ENCODE data around the gene INTS4. TPM values are rescaled to one million over a fixed set of nuclear protein-coding genes. Genes with fewer than 3 reads are reported as not detected.
A peak's percentile ranks its signal among the peaks of the same experiment; 100 is the strongest.
"Not testable (repeated sequence)": the region's sequence is repeated elsewhere in the genome, so short reads cannot be mapped to it uniquely, and the experiment has no call there.

The INTS4 gene
- total RNA-seq, 4 donors from 2014 or later, result 32.2 to 49.2 (median 40.0) TPM

- H3K36me3 ChIP-seq, result no peaks in the 10 kb centered on the region
- H3K27me3 ChIP-seq, result no peaks in the 10 kb centered on the region
- H3K4me3 ChIP-seq, result no peak overlapping the region
- WGBS, 2 donors, result 21 to 23% methylated on average over 7 of the region's 7 CpGs
- peaks cover 0 to 26% (median 8%) of the 10 kb centered on the region in 4 donors for H3K4me1 ChIP-seq
- H3K9me3 ChIP-seq, result no peaks in the 10 kb centered on the region
- TF ChIP-seq POLR2A (IDR thresholded peaks at IDR 0.05), result no peak
- TF ChIP-seq EP300 (IDR thresholded peaks at IDR 0.05), result peak in 1 of 2 donors; percentile 23
- no peak for TF ChIP-seq CTCF (IDR thresholded peaks at IDR 0.05)
- DNase-seq (ENCODE audit: low spot score in 2 of 2), result peak in 1 of 2 donors; percentile 9
- H3K27ac ChIP-seq, result peak overlapping the region in 2 of 4 donors; percentile 34 to 74
Observed at GRCh38 chr11:78030429-78031325, 36.2 kb upstream of the INTS4 start.

- not testable (repeated sequence) for H3K36me3 ChIP-seq; H3K27ac ChIP-seq; DNase-seq (ENCODE audit: low spot score in 2 of 2); H3K9me3 ChIP-seq; H3K27me3 ChIP-seq; H3K4me3 ChIP-seq
- H3K4me1 ChIP-seq, result peaks cover 0 to 29% (median 8%) of the 10 kb centered on the region in 4 donors
- 86 to 89% methylated on average over 9 of the region's 9 CpGs for WGBS, 2 donors
Observed at GRCh38 chr11:78028423-78028822, 34.0 kb upstream of the INTS4 start.

- Histone ChIP-seq H3K36me3 (no peaks in the 10 kb centered on the region), H3K9me3 (no peaks in the 10 kb centered on the region), H3K27me3 (no peaks in the 10 kb centered on the region), H3K4me3 (no peak overlapping the region), H3K4me1 (peaks cover 0 to 34% (median 8%) of the 10 kb centered on the region in 4 donors), H3K27ac (no peak overlapping the region)
- DNase-seq (ENCODE audit: low spot score in 2 of 2), result no peak
- TF ChIP-seq POLR2A (IDR thresholded peaks at IDR 0.05), result no peak
- TF ChIP-seq CTCF (IDR thresholded peaks at IDR 0.05), result no peak
- TF ChIP-seq EP300 (IDR thresholded peaks at IDR 0.05), result no peak
- 91 to 93% methylated on average over 2 of the region's 2 CpGs for WGBS, 2 donors
Observed at GRCh38 chr11:78027759-78028158, 33.3 kb upstream of the INTS4 start.

GRCh38 chr11:78025378-78025777, 30.9 kb upstream of the INTS4 start:
- Histone ChIP-seq H3K36me3 (no peaks in the 10 kb centered on the region), H3K4me3 (no peak overlapping the region), H3K27ac (no peak overlapping the region), H3K27me3 (no peaks in the 10 kb centered on the region), H3K4me1 (peaks cover 0 to 26% (median 2%) of the 10 kb centered on the region in 4 donors), H3K9me3 (no peaks in the 10 kb centered on the region)
- TF ChIP-seq POLR2A (IDR thresholded peaks at IDR 0.05), result no peak
- no peak for TF ChIP-seq EP300 (IDR thresholded peaks at IDR 0.05)
- no peak for TF ChIP-seq CTCF (IDR thresholded peaks at IDR 0.05)
- DNase-seq (ENCODE audit: low spot score in 2 of 2), result no peak

GRCh38 chr11:78023426-78023825, 29.0 kb upstream of the INTS4 start:
- WGBS, 2 donors, result 66 to 69% methylated on average over 7 of the region's 7 CpGs
- Histone ChIP-seq H3K4me3 (peak overlapping the region; percentile 38 to 57 (median 50)), H3K36me3 (no peaks in the 10 kb centered on the region), H3K9me3 (no peaks in the 10 kb centered on the region), H3K27me3 (no peaks in the 10 kb centered on the region), H3K4me1 (peaks cover 0 to 21% (median 0%) of the 10 kb centered on the region in 4 donors), H3K27ac (peak overlapping the region in 3 of 4 donors; percentile 75 to 84 (median 77))
- no peak for DNase-seq (ENCODE audit: low spot score in 2 of 2)
- TF ChIP-seq POLR2A (IDR thresholded peaks at IDR 0.05) (no peak), EP300 (IDR thresholded peaks at IDR 0.05) (no peak), CTCF (IDR thresholded peaks at IDR 0.05) (no peak)
